GM23338 (cell line): Measurements from ENCODE around the gene TSHB. TPM values are rescaled to one million over a fixed set of nuclear protein-coding genes. Genes with fewer than 3 reads are reported as not detected.
"Not testable (repeated sequence)": the region's sequence is repeated elsewhere in the genome, so short reads cannot be mapped to it uniquely, and the experiment has no call there.

Experiments
- ATAC-seq: fragments of 200-7000 bp; cut with Tn5 transposase; 3 replicates; pipeline ENCODE4 v1.9.1; 2020
- DNase-seq: peaks from one replicate; pipeline ENCODE4 v3.0.0-alpha.2; 2015; ENCODE audit warnings: low spot score
- H2AFZ ChIP-seq: fragments of 200-600 bp; sonication (generic); 2 replicates; pipeline ENCODE4 v1.8.0; 2016; ENCODE audit warnings: antibody characterized with exemption, mild to moderate bottlenecking, moderate library complexity
- H3F3A ChIP-seq: fragments of 200-600 bp; sonication (generic); replicated peaks from 2 replicates; pipeline ENCODE4 v1.8.0; 2017; ENCODE audit warnings: antibody characterized with exemption, mixed run types, low read depth
- H3K27ac ChIP-seq: fragments of 200-600 bp; sonication (generic); 2 replicates; pipeline ENCODE4 v1.6.1; 2016; ENCODE audit warnings: low read depth
- H3K27me3 ChIP-seq: fragments of 200-600 bp; sonication (generic); 2 replicates; pipeline ENCODE4 v1.8.0; 2016; ENCODE audit warnings: mild to moderate bottlenecking, mixed run types, moderate library complexity; ENCODE audit not compliant: insufficient read depth
- H3K36me3 ChIP-seq: fragments of 200-600 bp; sonication (generic); 2 replicates; pipeline ENCODE4 v1.8.0; 2016; ENCODE audit warnings: mild to moderate bottlenecking; ENCODE audit not compliant: insufficient read depth
- H3K4me1 ChIP-seq: fragments of 200-600 bp; sonication (generic); 2 replicates; pipeline ENCODE4 v1.8.0; 2016; ENCODE audit warnings: mild to moderate bottlenecking, moderate library complexity; ENCODE audit not compliant: insufficient read depth
- H3K4me2 ChIP-seq: fragments of 200-600 bp; sonication (generic); 2 replicates; pipeline ENCODE4 v1.7.1; 2017; ENCODE audit warnings: mixed run types
- H3K4me3 ChIP-seq: fragments of 200-600 bp; sonication (generic); 2 replicates; pipeline ENCODE4 v1.6.1; 2016; ENCODE audit warnings: mixed run types
- H3K79me2 ChIP-seq: fragments of 200-600 bp; sonication (generic); replicated peaks from 2 replicates; pipeline ENCODE4 v1.8.0; 2017; ENCODE audit warnings: mild to moderate bottlenecking; ENCODE audit not compliant: insufficient read depth
- H3K9me2 ChIP-seq: fragments of 200-600 bp; sonication (generic); 2 replicates; pipeline ENCODE4 v1.8.0; 2017; ENCODE audit not compliant: insufficient read depth
- H4K20me1 ChIP-seq: fragments of 200-600 bp; sonication (generic); replicated peaks from 2 replicates; pipeline ENCODE4 v1.8.0; 2017; ENCODE audit warnings: mild to moderate bottlenecking; ENCODE audit not compliant: insufficient read depth
- H3K27ac Mint-ChIP-seq: 2 replicates; pipeline ENCODE4 v1.8.0; 2020; ENCODE audit warnings: inconsistent platforms, mild to moderate bottlenecking, moderate library complexity, mixed read lengths
- H3K27me3 Mint-ChIP-seq: 3 replicates; pipeline ENCODE4 v1.8.0; 2022; ENCODE audit warnings: low read depth, mild to moderate bottlenecking, moderate library complexity, mixed read lengths, inconsistent platforms; ENCODE audit not compliant: insufficient read depth, poor library complexity
- H3K36me3 Mint-ChIP-seq: 3 replicates; pipeline ENCODE4 v1.8.0; 2021; ENCODE audit warnings: low read depth, mild to moderate bottlenecking, inconsistent platforms, moderate library complexity, mixed read lengths
- H3K4me1 Mint-ChIP-seq: 3 replicates; pipeline ENCODE4 v1.8.0; 2020; ENCODE audit warnings: mild to moderate bottlenecking, inconsistent platforms, mixed read lengths
- H3K4me3 Mint-ChIP-seq: 3 replicates; pipeline ENCODE4 v1.8.0; 2021; ENCODE audit warnings: moderate library complexity, mild to moderate bottlenecking, inconsistent platforms, mixed read lengths
- H3K9me3 Mint-ChIP-seq: 3 replicates; pipeline ENCODE4 v1.8.0; 2020; ENCODE audit warnings: moderate library complexity, mild to moderate bottlenecking, inconsistent platforms, mixed read lengths
- POLR2AphosphoS5 ChIP-seq: IDR thresholded peaks from 2 replicates; pipeline ENCODE4 v1.6.1; 2016; ENCODE audit warnings: antibody characterized with exemption, low read depth
- polyA plus RNA-seq: library from polyadenylated mRNA; unstranded; fragments of >200 nt; fragmentation: Nextera tagmentation; extraction: Ambion mirVana; gene quantifications from 2 replicates; pipeline ENCODE4 v1.2.1, GENCODE V29; 2016
- total RNA-seq: library from RNA; depleted of rRNA; stranded (reverse); fragments of >200 nt; shearing (Covaris generic); gene quantifications from 2 replicates; pipeline ENCODE4 v1.2.3, GENCODE V29; 2014
- TF ChIP-seq, protein P1 (sequence below): IDR thresholded peaks from one replicate; pipeline ENCODE4 v1.6.1; 2018; ENCODE audit warnings: antibody characterized with exemption; ENCODE audit not compliant: unreplicated experiment
- TF ChIP-seq, protein P2 (sequence below): fragments of 250-450 bp; sonication (Bioruptor Pico); IDR thresholded peaks from 2 replicates; pipeline ENCODE4 v1.5.0; 2020; ENCODE audit warnings: mild to moderate bottlenecking, moderate library complexity

Gene TSHB
- total and polyA plus RNA-seq, 2 experiments from 2014 or later = not detected

DNA sequence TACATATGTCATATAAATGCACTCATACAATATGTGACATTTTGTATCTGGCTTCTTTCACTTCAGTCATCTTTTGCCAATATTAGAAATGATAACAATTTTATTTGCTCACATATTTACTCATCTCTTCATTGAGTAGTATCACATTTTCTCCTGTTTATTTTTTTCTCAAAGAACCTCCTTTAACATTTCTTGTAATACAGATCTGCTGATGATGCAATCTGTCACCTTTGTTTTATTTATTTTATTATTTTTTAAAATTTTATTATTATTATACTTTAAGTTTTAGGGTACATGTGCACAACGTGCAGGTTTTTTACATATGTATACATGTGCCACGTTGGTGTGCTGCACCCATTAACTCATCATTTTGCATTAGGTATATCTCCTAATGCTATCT is 15.8 kb upstream of the TSHB start:
- H2AFZ ChIP-seq = no peak overlapping the region
- no peak for ATAC-seq
- no peak for TF ChIP-seq POLR2AphosphoS5
- TF ChIP-seq, protein P1, sequence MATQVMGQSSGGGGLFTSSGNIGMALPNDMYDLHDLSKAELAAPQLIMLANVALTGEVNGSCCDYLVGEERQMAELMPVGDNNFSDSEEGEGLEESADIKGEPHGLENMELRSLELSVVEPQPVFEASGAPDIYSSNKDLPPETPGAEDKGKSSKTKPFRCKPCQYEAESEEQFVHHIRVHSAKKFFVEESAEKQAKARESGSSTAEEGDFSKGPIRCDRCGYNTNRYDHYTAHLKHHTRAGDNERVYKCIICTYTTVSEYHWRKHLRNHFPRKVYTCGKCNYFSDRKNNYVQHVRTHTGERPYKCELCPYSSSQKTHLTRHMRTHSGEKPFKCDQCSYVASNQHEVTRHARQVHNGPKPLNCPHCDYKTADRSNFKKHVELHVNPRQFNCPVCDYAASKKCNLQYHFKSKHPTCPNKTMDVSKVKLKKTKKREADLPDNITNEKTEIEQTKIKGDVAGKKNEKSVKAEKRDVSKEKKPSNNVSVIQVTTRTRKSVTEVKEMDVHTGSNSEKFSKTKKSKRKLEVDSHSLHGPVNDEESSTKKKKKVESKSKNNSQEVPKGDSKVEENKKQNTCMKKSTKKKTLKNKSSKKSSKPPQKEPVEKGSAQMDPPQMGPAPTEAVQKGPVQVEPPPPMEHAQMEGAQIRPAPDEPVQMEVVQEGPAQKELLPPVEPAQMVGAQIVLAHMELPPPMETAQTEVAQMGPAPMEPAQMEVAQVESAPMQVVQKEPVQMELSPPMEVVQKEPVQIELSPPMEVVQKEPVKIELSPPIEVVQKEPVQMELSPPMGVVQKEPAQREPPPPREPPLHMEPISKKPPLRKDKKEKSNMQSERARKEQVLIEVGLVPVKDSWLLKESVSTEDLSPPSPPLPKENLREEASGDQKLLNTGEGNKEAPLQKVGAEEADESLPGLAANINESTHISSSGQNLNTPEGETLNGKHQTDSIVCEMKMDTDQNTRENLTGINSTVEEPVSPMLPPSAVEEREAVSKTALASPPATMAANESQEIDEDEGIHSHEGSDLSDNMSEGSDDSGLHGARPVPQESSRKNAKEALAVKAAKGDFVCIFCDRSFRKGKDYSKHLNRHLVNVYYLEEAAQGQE = no peak
- TF ChIP-seq, protein P2, sequence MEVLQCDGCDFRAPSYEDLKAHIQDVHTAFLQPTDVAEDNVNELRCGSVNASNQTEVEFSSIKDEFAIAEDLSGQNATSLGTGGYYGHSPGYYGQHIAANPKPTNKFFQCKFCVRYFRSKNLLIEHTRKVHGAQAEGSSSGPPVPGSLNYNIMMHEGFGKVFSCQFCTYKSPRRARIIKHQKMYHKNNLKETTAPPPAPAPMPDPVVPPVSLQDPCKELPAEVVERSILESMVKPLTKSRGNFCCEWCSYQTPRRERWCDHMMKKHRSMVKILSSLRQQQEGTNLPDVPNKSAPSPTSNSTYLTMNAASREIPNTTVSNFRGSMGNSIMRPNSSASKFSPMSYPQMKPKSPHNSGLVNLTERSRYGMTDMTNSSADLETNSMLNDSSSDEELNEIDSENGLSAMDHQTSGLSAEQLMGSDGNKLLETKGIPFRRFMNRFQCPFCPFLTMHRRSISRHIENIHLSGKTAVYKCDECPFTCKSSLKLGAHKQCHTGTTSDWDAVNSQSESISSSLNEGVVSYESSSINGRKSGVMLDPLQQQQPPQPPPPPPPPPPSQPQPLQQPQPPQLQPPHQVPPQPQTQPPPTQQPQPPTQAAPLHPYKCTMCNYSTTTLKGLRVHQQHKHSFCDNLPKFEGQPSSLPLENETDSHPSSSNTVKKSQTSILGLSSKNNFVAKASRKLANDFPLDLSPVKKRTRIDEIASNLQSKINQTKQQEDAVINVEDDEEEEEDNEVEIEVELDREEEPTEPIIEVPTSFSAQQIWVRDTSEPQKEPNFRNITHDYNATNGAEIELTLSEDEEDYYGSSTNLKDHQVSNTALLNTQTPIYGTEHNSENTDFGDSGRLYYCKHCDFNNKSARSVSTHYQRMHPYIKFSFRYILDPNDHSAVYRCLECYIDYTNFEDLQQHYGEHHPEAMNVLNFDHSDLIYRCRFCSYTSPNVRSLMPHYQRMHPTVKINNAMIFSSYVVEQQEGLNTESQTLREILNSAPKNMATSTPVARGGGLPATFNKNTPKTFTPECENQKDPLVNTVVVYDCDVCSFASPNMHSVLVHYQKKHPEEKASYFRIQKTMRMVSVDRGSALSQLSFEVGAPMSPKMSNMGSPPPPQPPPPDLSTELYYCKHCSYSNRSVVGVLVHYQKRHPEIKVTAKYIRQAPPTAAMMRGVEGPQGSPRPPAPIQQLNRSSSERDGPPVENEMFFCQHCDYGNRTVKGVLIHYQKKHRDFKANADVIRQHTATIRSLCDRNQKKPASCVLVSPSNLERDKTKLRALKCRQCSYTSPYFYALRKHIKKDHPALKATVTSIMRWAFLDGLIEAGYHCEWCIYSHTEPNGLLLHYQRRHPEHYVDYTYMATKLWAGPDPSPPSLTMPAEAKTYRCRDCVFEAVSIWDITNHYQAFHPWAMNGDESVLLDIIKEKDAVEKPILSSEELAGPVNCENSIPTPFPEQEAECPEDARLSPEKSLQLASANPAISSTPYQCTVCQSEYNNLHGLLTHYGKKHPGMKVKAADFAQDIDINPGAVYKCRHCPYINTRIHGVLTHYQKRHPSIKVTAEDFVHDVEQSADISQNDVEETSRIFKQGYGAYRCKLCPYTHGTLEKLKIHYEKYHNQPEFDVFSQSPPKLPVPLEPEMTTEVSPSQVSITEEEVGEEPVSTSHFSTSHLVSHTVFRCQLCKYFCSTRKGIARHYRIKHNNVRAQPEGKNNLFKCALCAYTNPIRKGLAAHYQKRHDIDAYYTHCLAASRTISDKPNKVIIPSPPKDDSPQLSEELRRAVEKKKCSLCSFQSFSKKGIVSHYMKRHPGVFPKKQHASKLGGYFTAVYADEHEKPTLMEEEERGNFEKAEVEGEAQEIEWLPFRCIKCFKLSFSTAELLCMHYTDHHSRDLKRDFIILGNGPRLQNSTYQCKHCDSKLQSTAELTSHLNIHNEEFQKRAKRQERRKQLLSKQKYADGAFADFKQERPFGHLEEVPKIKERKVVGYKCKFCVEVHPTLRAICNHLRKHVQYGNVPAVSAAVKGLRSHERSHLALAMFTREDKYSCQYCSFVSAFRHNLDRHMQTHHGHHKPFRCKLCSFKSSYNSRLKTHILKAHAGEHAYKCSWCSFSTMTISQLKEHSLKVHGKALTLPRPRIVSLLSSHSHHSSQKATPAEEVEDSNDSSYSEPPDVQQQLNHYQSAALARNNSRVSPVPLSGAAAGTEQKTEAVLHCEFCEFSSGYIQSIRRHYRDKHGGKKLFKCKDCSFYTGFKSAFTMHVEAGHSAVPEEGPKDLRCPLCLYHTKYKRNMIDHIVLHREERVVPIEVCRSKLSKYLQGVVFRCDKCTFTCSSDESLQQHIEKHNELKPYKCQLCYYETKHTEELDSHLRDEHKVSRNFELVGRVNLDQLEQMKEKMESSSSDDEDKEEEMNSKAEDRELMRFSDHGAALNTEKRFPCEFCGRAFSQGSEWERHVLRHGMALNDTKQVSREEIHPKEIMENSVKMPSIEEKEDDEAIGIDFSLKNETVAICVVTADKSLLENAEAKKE (CRISPR knock-in tag) = no peak

DNA sequence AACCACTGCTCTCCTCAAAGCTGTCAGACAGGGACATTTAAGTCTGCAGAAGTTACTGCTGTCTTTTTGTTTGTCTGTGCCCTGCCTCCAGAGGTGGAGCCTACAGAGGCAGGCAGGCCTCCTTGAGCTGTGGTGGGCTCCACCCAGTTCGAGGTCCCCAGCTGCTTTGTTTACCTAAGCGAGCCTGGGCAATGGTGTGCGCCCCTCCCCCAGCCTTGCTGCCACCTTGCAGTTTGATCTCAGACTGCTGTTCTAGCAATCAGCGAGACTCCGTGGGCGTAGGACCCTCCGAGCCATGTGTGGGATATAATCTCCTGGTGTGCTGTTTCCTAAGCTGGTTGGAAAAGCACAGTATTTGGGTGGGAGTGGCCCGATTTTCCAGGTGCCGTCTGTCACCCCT is 10.1 kb upstream of the TSHB start:
- H3K27ac ChIP-seq, H3K27ac Mint-ChIP-seq, H3K9me2 ChIP-seq, H3K4me1 Mint-ChIP-seq, H3K4me1 ChIP-seq, DNase-seq, H3F3A ChIP-seq, H2AFZ ChIP-seq, H3K36me3 Mint-ChIP-seq, H3K4me2 ChIP-seq, H3K79me2 ChIP-seq, H3K4me3 ChIP-seq, H4K20me1 ChIP-seq, H3K27me3 Mint-ChIP-seq, H3K36me3 ChIP-seq, ATAC-seq, H3K4me3 Mint-ChIP-seq, H3K27me3 ChIP-seq: not testable (repeated sequence)
- H3K9me3 Mint-ChIP-seq = peaks cover 25% of the 10 kb centered on the region

More for the DNA sequence above, 15.8 kb upstream of the TSHB start:
- Histone ChIP-seq H3K4me1 (no peaks in the 10 kb centered on the region), H3K36me3 (no peaks in the 10 kb centered on the region), H4K20me1 (no peaks in the 10 kb centered on the region), H3K4me2 (no peak overlapping the region), H3K4me3 (no peak overlapping the region), H3K9me2 (peaks cover 8% of the 10 kb centered on the region), H3K79me2 (no peaks in the 10 kb centered on the region), H3F3A (no peaks in the 10 kb centered on the region), H3K27me3 (no peaks in the 10 kb centered on the region), H3K27ac (no peak overlapping the region)
- no peaks in the 10 kb centered on the region for H3K36me3 Mint-ChIP-seq
- H3K27ac Mint-ChIP-seq = no peak overlapping the region
- H3K4me1 Mint-ChIP-seq = peaks cover 3% of the 10 kb centered on the region; the same call in 2 of the 3 replicates
- no peak for DNase-seq
- H3K9me3 Mint-ChIP-seq = peaks cover 7% of the 10 kb centered on the region; the same call in 2 of the 3 replicates
- H3K27me3 Mint-ChIP-seq = peaks cover 2% of the 10 kb centered on the region
- H3K4me3 Mint-ChIP-seq = no peak overlapping the region
